Inferior parietal cortex (tissue), 1 donor: ENCODE data around the gene SLAIN2.
"Not testable (repeated sequence)": the region's sequence is repeated elsewhere in the genome, so short reads cannot be mapped to it uniquely, and the experiment has no call there.

ENCODE experiments used
- DNase-seq: peaks from one replicate; pipeline ENCODE4 v3.0.0-alpha.2; 2016; ENCODE audit errors: extremely low spot score

Gene SLAIN2

GRCh38 chr4:48340965-48341775 lies at the start of gene SLAIN2:
TSS of gene SLAIN2 (plus strand) at chr4:48341529. CDS start at chr4:48341740, 211 bp downstream.
- DNase-seq = peak; percentile 90

- DNase-seq = not testable (repeated sequence)
These were observed 49.0 kb upstream of the SLAIN2 start for GRCh38 chr4:48292218-48292790.

- no peak for DNase-seq
These were observed 46.2 kb upstream of the SLAIN2 start for GRCh38 chr4:48295116-48295515.

GRCh38 chr4:48296365-48296764 lies 45.0 kb upstream of the SLAIN2 start:
- DNase-seq = no peak

GRCh38 chr4:48297256-48297846 lies 44.0 kb upstream of the SLAIN2 start:
- no peak for DNase-seq

GRCh38 chr4:48299560-48299959 lies 41.8 kb upstream of the SLAIN2 start:
- no peak for DNase-seq

- DNase-seq = no peak
These were observed 41.3 kb upstream of the SLAIN2 start for GRCh38 chr4:48300004-48300403.

GRCh38 chr4:48305508-48305907 lies 35.8 kb upstream of the SLAIN2 start:
- DNase-seq = no peak

- DNase-seq = no peak
These were observed 33.8 kb upstream of the SLAIN2 start for GRCh38 chr4:48307528-48307927.

GRCh38 chr4:48308901-48309300 lies 32.4 kb upstream of the SLAIN2 start:
- peak; percentile 16 for DNase-seq

GRCh38 chr4:48311896-48312295 lies 29.4 kb upstream of the SLAIN2 start:
- no peak for DNase-seq

GRCh38 chr4:48314746-48315145 lies 26.6 kb upstream of the SLAIN2 start:
- not testable (repeated sequence) for DNase-seq

- DNase-seq = peak; percentile 36
These were observed 25.4 kb upstream of the SLAIN2 start for GRCh38 chr4:48315728-48316630.

- no peak for DNase-seq
These were observed 20.0 kb upstream of the SLAIN2 start for GRCh38 chr4:48321312-48321711.

GRCh38 chr4:48322063-48322462 lies 19.3 kb upstream of the SLAIN2 start:
- no peak for DNase-seq

GRCh38 chr4:48324281-48324680 lies 17.0 kb upstream of the SLAIN2 start:
- no peak for DNase-seq

GRCh38 chr4:48329193-48329592 lies 12.1 kb upstream of the SLAIN2 start:
- DNase-seq = no peak

GRCh38 chr4:48329976-48330375 lies 11.4 kb upstream of the SLAIN2 start:
- DNase-seq = no peak

- DNase-seq = no peak
These were observed 9.6 kb upstream of the SLAIN2 start for GRCh38 chr4:48331577-48332330.

GRCh38 chr4:48332661-48333060 lies 8.7 kb upstream of the SLAIN2 start:
- no peak for DNase-seq

GRCh38 chr4:48333587-48333986 lies 7.7 kb upstream of the SLAIN2 start:
- no peak for DNase-seq
